GM18873 (cell line): ENCODE results near the gene CHCHD6.

Experiments used
- ATAC-seq: cut with Tn5 transposase; IDR thresholded peaks from one replicate; pipeline ENCODE4 v1.9.1; 2021; ENCODE audit warnings: mild to moderate bottlenecking, moderate library complexity, moderate number of reproducible peaks; ENCODE audit not compliant: unreplicated experiment, low FRiP score

Gene CHCHD6

GRCh38 chr3:126934031-126934531 is 230.0 kb downstream of the CHCHD6 start:
- ATAC-seq: no peak

DNA sequence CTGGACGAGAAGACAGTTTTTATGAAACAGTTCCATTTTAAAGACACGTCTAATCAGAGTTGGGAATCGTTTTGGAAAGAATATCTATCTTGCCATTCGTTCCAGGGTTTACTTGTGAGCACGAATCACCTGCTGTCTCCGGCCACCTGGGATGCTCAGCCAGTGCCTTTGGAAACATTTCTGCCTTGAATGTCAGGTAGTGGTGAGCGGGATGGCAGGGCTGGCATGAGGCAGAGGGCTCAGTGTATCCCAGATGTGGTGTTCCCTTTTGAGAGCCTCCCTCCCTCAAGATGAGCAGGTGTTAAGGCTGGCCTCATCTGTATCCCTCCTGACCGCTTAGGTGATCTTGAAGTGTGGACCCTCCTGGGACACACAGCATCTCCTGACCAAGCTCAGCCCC is 231.0 kb downstream of the CHCHD6 start:
- ATAC-seq: no peak

DNA sequence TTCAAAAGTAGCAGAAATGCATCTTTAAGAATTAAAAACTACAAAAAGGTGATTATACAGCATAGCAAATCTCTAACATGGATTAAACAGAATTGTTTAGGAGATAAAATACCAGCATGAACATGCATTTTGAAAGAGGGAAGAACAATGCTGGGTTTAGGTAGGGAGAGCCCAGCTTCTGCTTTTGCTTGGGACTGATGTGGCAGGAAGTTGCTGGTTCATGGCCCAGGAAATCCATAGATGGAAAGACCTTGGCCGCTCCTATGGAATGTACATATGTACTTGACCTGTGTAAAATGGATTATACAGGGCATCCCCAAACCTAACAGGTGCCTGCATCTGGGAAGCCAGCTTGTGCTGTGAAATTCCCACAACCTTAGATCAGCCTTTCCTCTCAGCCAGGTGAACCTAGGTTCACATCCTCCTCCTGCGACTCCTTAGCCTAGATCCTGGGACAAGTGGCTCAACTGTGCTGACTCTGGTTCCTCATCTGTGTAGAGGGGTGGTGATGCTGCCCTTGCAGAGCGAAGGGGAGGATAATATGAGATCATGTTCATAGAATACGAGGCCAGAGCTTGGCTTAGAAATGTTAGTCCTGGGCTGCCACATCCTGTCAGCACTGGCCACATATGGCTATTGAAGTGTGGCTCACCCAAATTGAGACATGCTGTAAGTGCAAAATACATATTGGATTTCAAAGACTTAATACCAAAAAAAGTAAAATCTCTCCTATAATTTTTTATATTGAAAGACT is 231.9 kb downstream of the CHCHD6 start:
- no peak for ATAC-seq

DNA sequence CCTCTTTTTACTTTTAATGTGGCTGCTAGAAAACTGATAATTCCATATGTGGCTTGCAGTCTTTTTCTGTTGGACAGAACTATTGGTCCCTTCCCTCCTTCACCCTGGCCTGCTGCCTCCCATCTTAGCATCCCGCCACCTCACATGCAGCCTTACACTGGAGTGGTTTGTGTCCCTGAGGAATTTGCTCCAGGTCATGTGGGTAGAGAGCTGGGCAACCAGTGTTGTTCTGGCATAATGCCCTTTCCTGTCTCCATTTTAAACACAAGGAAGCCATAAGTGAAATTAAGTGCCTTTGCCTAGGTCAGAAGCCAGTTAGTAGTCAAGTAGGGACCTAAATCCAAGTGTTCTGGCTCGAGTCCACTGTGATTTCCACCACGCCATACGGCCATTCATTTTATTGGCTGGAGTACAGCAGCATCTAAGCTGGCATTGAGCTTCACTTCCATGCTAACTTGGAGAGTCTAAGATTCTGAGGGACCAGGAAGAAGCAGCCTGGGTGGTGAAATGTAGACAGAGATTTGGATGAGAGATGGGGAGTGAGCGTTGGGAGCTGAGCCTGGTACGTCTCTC is 232.9 kb downstream of the CHCHD6 start:
- ATAC-seq: no peak

- no peak for ATAC-seq
Observed at GRCh38 chr3:126937533-126937932, 233.5 kb downstream of the CHCHD6 start.

DNA sequence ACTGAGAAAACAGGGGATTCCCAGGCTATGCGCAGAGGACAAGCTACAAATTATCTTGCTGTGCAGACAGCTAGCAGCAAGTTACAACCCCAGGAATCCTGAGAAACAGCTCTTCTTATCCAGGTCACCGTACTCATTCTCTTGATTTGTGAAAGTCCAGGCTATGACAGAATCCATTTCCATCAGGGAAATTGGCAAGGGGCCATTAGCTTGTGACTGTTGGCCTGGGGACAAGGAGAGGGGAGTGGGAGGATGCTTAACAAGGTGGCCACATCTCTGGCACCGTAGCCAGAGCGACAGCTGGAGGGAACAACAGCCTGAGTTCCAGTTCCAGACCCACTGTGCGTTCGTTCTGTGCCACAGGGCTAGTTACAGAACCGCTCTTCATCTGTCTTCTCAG is 233.9 kb downstream of the CHCHD6 start:
- no peak for ATAC-seq

DNA sequence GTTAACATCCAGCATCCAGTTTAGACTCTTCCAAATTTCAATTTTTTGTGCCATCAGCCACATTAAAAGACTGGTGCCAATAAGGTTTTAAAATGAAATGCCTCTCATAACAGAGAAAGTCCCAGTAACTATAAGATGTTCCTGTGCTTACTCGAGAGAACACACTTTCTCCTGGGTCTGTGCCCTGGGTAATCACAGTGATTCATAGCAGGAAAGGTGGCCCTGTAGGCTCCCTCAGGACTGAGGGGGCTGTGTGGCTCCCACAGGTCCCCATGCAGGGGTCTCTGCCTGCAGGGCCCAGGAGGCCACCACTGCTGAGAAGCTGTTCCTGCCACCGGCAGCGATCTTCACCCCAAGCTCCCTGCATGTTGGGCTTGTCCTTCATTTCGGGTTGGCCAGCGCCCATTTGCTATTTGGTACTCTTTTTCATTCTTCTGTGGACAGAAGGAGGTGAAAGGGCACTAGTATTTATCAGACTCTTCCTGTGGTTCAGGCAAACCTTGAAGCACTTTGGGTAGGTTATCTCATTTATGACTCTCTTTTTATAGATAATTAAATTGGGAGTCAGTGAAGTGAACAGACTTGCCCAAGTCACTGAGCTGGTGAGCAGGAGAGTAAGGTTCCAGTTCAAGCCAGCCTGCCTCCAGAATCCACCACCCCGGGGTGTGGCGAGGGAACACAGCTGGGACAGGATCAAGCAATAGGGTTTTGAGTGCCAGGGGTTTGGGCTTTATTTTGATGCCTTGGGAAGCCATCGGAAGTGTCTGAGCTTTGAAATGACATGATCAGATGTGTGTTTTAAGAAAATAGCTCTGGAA is 234.7 kb downstream of the CHCHD6 start:
- no peak for ATAC-seq

DNA sequence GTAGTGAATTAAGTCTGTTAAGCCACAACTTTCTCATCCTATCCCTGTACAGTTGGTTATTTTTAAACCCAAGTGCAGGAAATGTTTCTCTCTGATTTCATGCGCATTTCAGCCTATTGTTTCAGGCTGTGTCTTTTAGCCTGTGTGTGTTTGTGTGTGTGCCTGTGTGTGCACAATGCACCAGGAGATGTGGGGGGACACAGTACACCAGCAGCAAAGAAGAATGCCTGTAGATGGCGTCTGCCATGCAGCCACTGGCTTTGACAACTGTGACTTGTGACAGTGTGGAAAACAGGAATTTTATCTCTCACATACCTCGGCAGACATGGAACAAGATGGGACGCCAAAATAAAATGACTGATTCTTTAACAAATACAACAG is 235.3 kb downstream of the CHCHD6 start:
- ATAC-seq: no peak

DNA sequence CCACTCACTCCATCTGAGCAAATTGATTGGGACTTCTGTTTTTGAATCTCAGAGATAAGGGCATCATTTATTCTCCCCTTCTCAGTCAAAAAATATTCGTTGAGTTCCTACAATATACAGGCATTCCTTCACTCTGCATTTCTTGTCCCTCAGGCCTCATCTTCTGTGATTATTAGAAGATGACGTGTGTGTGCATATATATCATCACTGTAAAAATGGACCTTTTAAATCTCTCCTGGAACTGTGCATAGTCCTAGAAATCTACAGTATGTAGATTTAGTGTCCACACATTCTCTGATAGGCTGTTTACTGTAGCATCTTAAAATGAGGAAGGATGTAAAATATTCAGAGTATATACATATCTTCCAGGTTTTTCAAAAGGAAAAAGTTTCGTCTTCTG is 235.7 kb downstream of the CHCHD6 start:
- no peak for ATAC-seq

DNA sequence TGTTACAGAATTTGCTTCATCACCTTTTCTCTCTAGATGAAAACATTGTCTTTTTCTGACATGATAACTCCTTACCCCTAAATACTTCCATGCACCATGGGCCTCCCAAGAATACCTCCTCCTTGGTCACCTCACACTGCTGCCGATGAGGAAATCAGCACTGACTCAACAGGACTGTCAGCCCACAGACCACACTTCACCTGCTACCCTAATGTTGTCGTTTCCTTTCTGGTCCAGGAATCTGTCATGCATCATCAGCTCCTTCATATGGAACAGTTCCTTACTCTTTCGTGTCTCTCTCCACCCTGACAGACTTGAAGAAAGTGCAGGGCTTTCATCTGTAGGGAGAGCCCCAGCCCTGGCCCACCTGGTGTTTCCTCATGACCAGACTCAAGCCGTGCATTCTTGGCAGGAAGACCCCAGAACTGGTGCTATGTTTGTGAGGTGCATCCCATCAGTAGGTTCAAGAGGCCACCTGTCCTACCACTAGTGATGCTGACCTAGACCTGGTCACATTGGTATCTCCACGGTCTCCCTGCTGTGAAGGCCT is 237.8 kb downstream of the CHCHD6 start:
- no peak for ATAC-seq

DNA sequence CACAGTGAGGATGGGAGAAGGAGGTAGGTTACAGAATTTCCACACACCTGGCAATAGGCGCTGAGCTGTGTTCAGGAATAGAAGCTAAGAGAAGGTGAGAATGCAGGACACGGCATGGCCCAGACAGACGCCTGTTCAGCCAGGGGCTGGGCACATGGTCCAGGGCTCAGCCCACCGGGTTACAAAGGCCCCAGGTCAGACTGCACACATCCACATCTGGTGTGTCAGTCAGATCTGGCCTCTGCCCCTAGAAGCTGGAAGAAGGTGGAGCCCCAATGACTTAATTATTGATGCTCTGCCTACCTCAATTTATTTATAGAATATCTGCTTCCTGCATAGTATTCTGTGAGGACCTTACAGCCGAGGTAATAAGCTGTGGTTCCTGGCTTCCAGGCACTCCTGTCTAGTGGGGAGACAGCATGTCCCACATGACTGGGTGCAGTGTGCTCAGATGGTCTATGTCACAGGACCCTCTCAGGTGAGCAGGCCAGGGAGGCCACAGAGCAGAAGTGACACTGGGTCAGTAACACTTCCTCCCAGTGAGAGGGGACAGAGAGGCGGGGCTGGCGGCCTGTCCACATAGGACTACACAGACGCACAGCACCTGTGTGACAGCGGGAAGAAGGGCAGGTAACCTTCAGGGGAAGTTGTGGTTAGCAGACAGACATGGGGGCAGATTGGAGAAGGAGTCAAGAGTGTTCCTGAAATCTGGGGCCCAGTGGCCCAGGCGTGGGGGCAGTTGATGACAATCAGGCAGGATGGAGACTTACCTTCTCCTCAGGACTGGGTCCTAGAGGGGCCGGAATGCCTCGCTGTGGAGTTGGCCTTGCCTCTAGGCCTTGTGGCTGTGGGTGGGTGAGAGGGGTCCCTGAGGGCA is 240.3 kb downstream of the CHCHD6 start:
- no peak for ATAC-seq

DNA sequence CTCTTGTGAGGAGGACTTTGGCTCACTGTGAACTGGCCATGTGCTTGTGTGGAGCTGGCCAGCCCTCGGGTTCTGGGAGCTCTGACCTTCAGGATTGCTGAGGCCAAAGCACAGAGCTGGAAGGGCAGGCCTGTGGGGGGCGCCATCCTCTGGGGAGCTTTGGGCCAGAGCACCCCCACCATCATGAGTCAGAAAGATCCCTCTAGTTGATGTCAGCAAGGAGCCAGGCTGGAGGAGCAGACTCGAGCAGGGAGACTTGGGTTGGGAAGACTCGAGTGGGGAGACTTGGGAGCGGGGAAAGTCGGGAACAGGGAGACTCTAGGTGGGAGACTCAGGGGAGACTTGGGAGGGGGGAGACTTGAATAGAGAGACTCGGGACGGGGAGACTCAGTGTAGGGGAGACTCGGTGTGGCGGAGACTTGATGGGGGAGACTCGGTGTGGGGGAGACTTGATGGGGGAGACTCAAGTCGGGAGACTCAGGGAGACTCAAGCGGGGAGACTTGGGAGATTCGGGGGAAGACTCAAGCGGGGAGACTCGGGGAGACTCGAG is 241.2 kb downstream of the CHCHD6 start:
- ATAC-seq: no peak

GRCh38 chr3:126945891-126946290 is 241.9 kb downstream of the CHCHD6 start:
- no peak for ATAC-seq

- ATAC-seq: no peak
Observed at GRCh38 chr3:126946405-126946804, 242.4 kb downstream of the CHCHD6 start.

GRCh38 chr3:126947429-126947828 is 243.4 kb downstream of the CHCHD6 start:
- ATAC-seq: no peak

DNA sequence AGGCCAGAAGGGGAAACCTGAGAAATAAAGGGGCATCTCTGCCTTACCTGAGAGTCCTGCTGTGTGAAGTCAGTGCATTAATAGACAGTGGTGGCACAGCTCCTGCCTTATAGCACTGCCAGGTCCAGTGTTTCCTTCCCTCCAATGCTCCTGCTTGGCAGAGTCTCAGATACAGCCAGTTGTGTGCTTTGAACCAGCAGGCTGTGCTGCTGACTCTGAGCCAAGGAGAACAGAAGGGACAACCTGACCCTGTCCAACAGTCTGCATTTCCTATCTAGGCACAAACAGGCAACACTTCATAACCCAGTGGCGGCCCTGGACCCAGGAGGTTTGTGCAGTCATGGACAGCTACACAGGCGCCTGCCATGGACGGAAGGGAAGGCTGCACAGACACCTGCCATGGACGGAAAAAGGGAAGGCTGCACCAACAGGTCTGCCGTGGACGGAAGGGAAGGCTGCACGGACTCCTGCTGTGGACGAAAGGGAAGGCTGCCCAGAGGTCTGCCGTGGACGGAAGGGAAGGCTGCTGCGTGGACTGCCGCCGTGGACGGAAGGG is 245.0 kb downstream of the CHCHD6 start:
- no peak for ATAC-seq

- no peak for ATAC-seq
Observed at GRCh38 chr3:126951561-126951960, 247.5 kb downstream of the CHCHD6 start.

- no peak for ATAC-seq
Observed at GRCh38 chr3:126952261-126952982, 248.4 kb downstream of the CHCHD6 start.
